HepG2 (cell line): ENCODE measurements around the gene TTC23. TPM values are rescaled to one million over a fixed set of nuclear protein-coding genes. Genes with fewer than 3 reads are reported as not detected.

Experiments used
- ATAC-seq: fragments of 200-7000 bp; cut with Tn5 transposase; 3 replicates; pipeline ENCODE4 v1.9.1; 2020; ENCODE audit warnings: mild to moderate bottlenecking, moderate library complexity
- BruUV-seq: library from RNA; stranded (reverse); fragments of 400-500 nt; replicated peaks from 2 replicates; lab custom pipeline; 2021; lab: Mats Ljungman, UMichigan
- CTCF ChIA-PET: fragments of 300-600 bp; formaldehyde crosslinking; extraction: SDS; loops from one replicate; lab custom pipeline; 2021; ENCODE audit warnings: low total read pairs, inconsistent platforms, low intra/inter-chr PET ratio; lab: Yijun Ruan, JAX
- POLR2A ChIA-PET: fragments of 350-600 bp; sonication (Branson Sonifier 250); formaldehyde crosslinking; loops from one replicate; lab custom pipeline; 2020; ENCODE audit warnings: antibody characterized with exemption, inconsistent platforms; lab: Yijun Ruan, JAX
- DNase-seq: peaks from one replicate; pipeline ENCODE4 v3.0.0-alpha.2; 2015; ENCODE audit warnings: low spot score
- FAIRE-seq: peaks from 3 replicates; lab custom pipeline; 2011; peaks lifted over from hg19 to GRCh38; lab: Jason Lieb, UNC
- H2AFZ ChIP-seq: one replicate; pipeline ENCODE4 v1.6.1; 2011; ENCODE audit warnings: low read length, inconsistent platforms
- H3K27ac ChIP-seq: fragments of 300-600 bp; 3 replicates; pipeline ENCODE4 v1.8.0; 2011; ENCODE audit warnings: mixed run types, mild to moderate bottlenecking, mixed read lengths, low read length, inconsistent platforms; ENCODE audit not compliant: insufficient read depth; ENCODE audit errors: extremely low read length
- H3K27me3 ChIP-seq, 2 experiments: fragments of 200-600 bp in 1 of 2; 2 replicates in 1 of 2; 3 replicates in 1 of 2; pipeline versions ENCODE4 v1.6.0 to v1.8.0; 2011; ENCODE audit warnings: low read length in 2 of 2, mild to moderate bottlenecking in 2 of 2, moderate library complexity in 2 of 2, inconsistent platforms in 1 of 2; ENCODE audit not compliant: insufficient read depth in 2 of 2, control insufficient read depth in 1 of 2
- H3K36me3 ChIP-seq, 2 experiments: fragments of 200-600 bp in 1 of 2; replicated peaks in 1 of 2; 2 replicates in 1 of 2; 3 replicates in 1 of 2; pipeline versions ENCODE4 v1.5.1 to v1.8.0; 2011; ENCODE audit warnings: low read length in 2 of 2, inconsistent platforms in 1 of 2; ENCODE audit not compliant: insufficient read depth in 2 of 2, control insufficient read depth in 1 of 2
- H3K4me1 ChIP-seq: 2 replicates; pipeline ENCODE4 v1.5.1; 2012; ENCODE audit warnings: low read length, inconsistent platforms; ENCODE audit not compliant: insufficient read depth
- H3K4me2 ChIP-seq: 2 replicates; pipeline ENCODE4 v1.6.0; 2011; ENCODE audit warnings: low read depth, low read length, inconsistent platforms
- H3K4me3 ChIP-seq, 3 experiments: fragments of 200-600 bp in 1 of 3; sonication (generic), shearing (Covaris generic) in 1 of 3; replicated peaks in 1 of 3; 2 replicates each; pipeline ENCODE4 v1.5.1; 2011 to 2016; ENCODE audit warnings: low read length in 3 of 3, inconsistent platforms in 2 of 3, low read depth in 2 of 3, mild to moderate bottlenecking in 2 of 3, control low read depth in 1 of 3, mixed read lengths in 1 of 3; ENCODE audit not compliant: insufficient read depth in 1 of 3
- H3K79me2 ChIP-seq: one replicate; pipeline ENCODE4 v1.6.1; 2011; ENCODE audit warnings: low read length, inconsistent platforms; ENCODE audit not compliant: insufficient read depth
- H3K9ac ChIP-seq: 2 replicates; pipeline ENCODE4 v1.6.0; 2011; ENCODE audit warnings: mild to moderate bottlenecking, low read depth, low read length, inconsistent platforms; ENCODE audit not compliant: insufficient read depth
- H3K9me3 ChIP-seq: 2 replicates; pipeline ENCODE4 v1.5.1; 2012; ENCODE audit warnings: mild to moderate bottlenecking, low read length
- H4K20me1 ChIP-seq: 2 replicates; pipeline ENCODE4 v1.6.0; 2011; ENCODE audit warnings: inconsistent platforms, mild to moderate bottlenecking, low read length, moderate library complexity; ENCODE audit not compliant: insufficient read depth
- RXRB ChIP-seq: IDR thresholded peaks from 2 replicates; pipeline ENCODE4 v1.6.1; 2016; ENCODE audit warnings: borderline replicate concordance, missing genetic modification reagents, missing compliant biosample characterization
- ZNF749 ChIP-seq: sonication (generic); formaldehyde crosslinking; IDR thresholded peaks from 2 replicates; pipeline ENCODE4 v1.8.0; 2022; ENCODE audit warnings: mild to moderate bottlenecking, missing genetic modification reagents, moderate library complexity, borderline replicate concordance
- WGBS: methylation state at CpG from one replicate; pipeline ENCODE4 v1.1.6; 2017; ENCODE audit warnings: low lambda C conversion rate; 5-methylcytosine and 5-hydroxymethylcytosine counted together
- in situ Hi-C: cut with HindIII; loops from 2 replicates; pipeline ENCODE4 v1.10.0; 2017; ENCODE audit warnings: low pct_unique_long_range_greater_than_20kb; ENCODE audit not compliant: extremely low pct_ligation_motif_present
- intact Hi-C: fragments of 100-400 bp; cut with micrococcal nuclease; formaldehyde crosslinking; loops from one replicate; pipeline ENCODE4 v1.10.0; 2022; ENCODE audit not compliant: unreplicated experiment
- polyA plus RNA-seq, 8 experiments: library from polyadenylated mRNA; depleted of rRNA in 3 of 8; stranded (reverse) in 7 of 8; unstranded in 1 of 8; fragments of >200 nt; fragmentation: Illumina TruSeq in 4 of 8; extraction: Trizol in 4 of 8; gene quantifications; 2 replicates each; pipeline versions ENCODE4 v1.2.1 to v1.2.3, GENCODE V29; 2011 to 2016; ENCODE audit warnings: low read depth in 4 of 8, missing spikeins in 1 of 8, mixed read lengths in 1 of 8; ENCODE audit not compliant: insufficient read depth in 1 of 8
- total RNA-seq, 5 experiments: library from RNA; depleted of rRNA; stranded (reverse); fragments of >200 nt; fragmentation: Illumina TruSeq; extraction: Trizol; gene quantifications; 2 replicates each; pipeline ENCODE4 v1.2.3, GENCODE V29; 2016; ENCODE audit warnings: low read depth in 1 of 5
- TF ChIP-seq, protein P1 (sequence below): sonication (generic); formaldehyde crosslinking; IDR thresholded peaks from 2 replicates; pipeline ENCODE4 v1.5.0; 2020; ENCODE audit warnings: missing genetic modification reagents
- TF ChIP-seq, protein P2 (sequence below): IDR thresholded peaks from 2 replicates; pipeline ENCODE4 v1.6.1; 2018; ENCODE audit warnings: missing genetic modification reagents
- TF ChIP-seq, protein P3 (sequence below): IDR thresholded peaks from 2 replicates; pipeline ENCODE4 v1.6.1; 2016
- TF ChIP-seq, protein P4 (sequence below): sonication (generic); formaldehyde crosslinking; IDR thresholded peaks from one replicate; pipeline ENCODE4 v1.5.1; 2020; ENCODE audit warnings: mild to moderate bottlenecking, missing genetic modification reagents; ENCODE audit errors: not compliant biosample characterization
- TF ChIP-seq, protein P5 (sequence below): sonication (generic); formaldehyde crosslinking; IDR thresholded peaks from 2 replicates; pipeline ENCODE4 v1.4.0; 2020; ENCODE audit warnings: mild to moderate bottlenecking, missing genetic modification reagents

The TTC23 gene
- total and polyA plus RNA-seq, 2 of the 13 experiments (the other 11 are each of a cell fraction or from before 2014, with no cell fraction given) = 1.6 to 11.7 TPM

DNA sequence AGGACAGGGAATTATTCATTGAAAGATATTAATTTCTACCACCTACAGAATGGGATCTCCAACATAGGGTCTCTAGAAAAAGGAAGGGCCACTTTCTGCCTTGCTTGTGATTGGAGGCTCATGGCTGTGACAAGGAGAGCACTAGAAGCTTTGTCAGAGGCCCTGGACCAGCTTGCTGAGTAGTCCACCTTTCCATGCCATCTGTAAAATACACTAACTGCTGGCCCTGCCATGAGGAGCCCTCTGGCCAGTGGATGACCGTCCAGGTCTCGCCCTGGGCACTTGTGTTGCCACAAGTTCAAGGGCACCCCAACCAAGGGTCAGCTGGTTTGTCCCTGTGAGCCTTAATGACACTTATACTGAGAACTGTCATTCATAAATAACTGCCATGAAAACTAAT is 146.1 kb downstream of the TTC23 start (continued):
- TF ChIP-seq, protein P1, sequence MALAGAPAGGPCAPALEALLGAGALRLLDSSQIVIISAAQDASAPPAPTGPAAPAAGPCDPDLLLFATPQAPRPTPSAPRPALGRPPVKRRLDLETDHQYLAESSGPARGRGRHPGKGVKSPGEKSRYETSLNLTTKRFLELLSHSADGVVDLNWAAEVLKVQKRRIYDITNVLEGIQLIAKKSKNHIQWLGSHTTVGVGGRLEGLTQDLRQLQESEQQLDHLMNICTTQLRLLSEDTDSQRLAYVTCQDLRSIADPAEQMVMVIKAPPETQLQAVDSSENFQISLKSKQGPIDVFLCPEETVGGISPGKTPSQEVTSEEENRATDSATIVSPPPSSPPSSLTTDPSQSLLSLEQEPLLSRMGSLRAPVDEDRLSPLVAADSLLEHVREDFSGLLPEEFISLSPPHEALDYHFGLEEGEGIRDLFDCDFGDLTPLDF (CRISPR knock-in tag) = no peak
- TF ChIP-seq, protein P2, sequence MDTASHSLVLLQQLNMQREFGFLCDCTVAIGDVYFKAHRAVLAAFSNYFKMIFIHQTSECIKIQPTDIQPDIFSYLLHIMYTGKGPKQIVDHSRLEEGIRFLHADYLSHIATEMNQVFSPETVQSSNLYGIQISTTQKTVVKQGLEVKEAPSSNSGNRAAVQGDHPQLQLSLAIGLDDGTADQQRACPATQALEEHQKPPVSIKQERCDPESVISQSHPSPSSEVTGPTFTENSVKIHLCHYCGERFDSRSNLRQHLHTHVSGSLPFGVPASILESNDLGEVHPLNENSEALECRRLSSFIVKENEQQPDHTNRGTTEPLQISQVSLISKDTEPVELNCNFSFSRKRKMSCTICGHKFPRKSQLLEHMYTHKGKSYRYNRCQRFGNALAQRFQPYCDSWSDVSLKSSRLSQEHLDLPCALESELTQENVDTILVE = no peak
- TF ChIP-seq, protein P3, sequence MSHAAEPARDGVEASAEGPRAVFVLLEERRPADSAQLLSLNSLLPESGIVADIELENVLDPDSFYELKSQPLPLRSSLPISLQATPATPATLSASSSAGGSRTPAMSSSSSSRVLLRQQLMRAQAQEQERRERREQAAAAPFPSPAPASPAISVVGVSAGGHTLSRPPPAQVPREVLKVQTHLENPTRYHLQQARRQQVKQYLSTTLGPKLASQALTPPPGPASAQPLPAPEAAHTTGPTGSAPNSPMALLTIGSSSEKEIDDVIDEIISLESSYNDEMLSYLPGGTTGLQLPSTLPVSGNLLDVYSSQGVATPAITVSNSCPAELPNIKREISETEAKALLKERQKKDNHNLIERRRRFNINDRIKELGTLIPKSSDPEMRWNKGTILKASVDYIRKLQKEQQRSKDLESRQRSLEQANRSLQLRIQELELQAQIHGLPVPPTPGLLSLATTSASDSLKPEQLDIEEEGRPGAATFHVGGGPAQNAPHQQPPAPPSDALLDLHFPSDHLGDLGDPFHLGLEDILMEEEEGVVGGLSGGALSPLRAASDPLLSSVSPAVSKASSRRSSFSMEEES (CRISPR knock-in tag) = no peak

DNA sequence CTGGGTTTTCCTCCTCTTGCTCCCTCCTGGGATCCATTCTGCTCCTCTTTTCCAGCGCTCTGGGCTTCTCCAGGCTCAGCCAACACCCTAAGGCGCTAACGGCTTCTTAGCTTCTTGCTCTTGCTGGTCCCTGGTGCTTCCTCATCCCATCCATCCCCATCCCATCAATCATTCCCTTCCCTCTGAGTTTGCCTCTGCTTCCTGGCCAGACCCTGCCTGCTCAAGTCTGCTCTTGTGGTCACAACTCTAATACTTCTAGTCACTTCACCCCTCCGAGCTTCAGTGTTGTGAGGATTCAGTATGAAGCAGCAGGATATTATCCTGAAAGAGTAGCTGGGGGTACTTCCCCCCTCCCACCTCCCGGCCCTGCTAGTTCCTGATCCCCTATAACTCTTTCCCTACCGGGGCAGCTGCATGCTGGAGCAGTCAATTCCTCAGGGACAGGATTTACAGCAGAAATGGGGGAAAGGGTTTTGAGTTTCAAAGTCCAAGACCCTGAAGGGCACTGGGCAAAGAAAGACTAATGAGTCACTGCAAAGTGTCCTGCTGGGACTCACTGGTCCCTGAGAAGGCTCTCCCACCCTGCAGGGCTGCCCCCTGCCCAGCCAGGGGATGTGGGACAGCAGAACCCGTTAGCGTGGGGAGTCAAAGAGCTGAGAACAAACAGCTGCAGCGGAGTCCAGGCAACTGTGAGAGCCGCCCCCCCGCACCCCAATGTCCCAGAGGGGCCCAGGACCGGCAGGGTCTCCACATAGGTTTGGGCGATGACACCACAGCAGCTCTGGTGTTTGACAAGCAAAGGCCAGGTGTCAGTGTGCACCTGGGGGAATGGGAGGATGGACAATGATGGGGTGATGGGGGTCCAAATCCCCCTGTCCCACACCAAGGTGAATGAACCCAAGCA is 146.8 kb downstream of the TTC23 start:
- intact Hi-C loops = no loop called here
- WGBS = 22% methylated on average over 11 of the region's 13 CpGs
- CTCF ChIA-PET = no interaction called here
- TF ChIP-seq, protein P4, sequence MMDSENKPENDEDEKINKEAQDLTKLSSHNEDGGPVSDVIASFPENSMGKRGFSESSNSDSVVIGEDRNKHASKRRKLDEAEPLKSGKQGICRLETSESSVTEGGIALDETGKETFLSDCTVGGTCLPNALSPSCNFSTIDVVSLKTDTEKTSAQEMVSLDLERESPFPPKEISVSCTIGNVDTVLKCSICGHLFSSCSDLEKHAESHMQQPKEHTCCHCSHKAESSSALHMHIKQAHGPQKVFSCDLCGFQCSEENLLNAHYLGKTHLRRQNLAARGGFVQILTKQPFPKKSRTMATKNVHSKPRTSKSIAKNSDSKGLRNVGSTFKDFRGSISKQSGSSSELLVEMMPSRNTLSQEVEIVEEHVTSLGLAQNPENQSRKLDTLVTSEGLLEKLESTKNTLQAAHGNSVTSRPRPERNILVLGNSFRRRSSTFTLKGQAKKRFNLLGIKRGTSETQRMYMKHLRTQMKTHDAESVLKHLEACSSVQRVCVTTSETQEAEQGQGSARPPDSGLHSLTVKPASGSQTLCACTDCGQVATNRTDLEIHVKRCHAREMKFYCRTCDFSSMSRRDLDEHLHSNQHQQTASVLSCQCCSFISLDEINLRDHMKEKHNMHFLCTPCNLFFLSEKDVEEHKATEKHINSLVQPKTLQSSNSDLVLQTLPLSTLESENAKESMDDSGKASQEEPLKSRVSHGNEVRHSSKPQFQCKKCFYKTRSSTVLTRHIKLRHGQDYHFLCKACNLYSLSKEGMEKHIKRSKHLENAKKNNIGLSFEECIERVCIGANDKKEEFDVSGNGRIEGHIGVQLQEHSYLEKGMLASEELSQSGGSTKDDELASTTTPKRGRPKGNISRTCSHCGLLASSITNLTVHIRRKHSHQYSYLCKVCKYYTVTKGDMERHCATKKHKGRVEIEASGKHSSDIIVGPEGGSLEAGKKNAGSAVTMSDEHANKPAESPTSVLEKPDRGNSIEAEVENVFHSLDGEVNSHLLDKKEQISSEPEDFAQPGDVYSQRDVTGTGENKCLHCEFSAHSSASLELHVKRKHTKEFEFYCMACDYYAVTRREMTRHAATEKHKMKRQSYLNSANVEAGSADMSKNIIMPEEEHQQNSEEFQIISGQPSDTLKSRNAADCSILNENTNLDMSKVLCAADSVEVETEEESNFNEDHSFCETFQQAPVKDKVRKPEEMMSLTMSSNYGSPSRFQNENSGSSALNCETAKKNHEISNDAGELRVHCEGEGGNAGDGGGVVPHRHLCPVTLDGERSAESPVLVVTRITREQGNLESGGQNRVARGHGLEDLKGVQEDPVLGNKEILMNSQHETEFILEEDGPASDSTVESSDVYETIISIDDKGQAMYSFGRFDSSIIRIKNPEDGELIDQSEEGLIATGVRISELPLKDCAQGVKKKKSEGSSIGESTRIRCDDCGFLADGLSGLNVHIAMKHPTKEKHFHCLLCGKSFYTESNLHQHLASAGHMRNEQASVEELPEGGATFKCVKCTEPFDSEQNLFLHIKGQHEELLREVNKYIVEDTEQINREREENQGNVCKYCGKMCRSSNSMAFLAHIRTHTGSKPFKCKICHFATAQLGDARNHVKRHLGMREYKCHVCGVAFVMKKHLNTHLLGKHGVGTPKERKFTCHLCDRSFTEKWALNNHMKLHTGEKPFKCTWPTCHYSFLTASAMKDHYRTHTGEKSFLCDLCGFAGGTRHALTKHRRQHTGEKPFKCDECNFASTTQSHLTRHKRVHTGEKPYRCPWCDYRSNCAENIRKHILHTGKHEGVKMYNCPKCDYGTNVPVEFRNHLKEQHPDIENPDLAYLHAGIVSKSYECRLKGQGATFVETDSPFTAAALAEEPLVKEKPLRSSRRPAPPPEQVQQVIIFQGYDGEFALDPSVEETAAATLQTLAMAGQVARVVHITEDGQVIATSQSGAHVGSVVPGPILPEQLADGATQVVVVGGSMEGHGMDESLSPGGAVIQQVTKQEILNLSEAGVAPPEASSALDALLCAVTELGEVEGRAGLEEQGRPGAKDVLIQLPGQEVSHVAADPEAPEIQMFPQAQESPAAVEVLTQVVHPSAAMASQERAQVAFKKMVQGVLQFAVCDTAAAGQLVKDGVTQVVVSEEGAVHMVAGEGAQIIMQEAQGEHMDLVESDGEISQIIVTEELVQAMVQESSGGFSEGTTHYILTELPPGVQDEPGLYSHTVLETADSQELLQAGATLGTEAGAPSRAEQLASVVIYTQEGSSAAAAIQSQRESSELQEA (CRISPR knock-in tag) = no peak
- TF ChIP-seq, protein P5, sequence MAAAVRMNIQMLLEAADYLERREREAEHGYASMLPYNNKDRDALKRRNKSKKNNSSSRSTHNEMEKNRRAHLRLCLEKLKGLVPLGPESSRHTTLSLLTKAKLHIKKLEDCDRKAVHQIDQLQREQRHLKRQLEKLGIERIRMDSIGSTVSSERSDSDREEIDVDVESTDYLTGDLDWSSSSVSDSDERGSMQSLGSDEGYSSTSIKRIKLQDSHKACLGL (CRISPR knock-in tag) = no peak
- TF ChIP-seq ZNF749 (CRISPR knock-in tag) = no peak
- peak; percentile 37; the same call in 1 of the 2 replicates for TF ChIP-seq RXRB (CRISPR knock-in tag)

More for the DNA sequence above, 146.8 kb downstream of the TTC23 start:
- FAIRE-seq (no peak), DNase-seq (no peak), ATAC-seq (no peak)
- Histone ChIP-seq H2AFZ (no peak overlapping the region), H3K4me1 (peaks cover 27% of the 10 kb centered on the region), H3K36me3 (no peaks in the 10 kb centered on the region), H3K27me3 (peaks cover 14 to 41% of the 10 kb centered on the region in 2 experiments), H3K9ac (no peak overlapping the region), H3K27ac (no peak overlapping the region), H3K9me3 (no peaks in the 10 kb centered on the region), H3K4me3 (no peak overlapping the region), H4K20me1 (no peaks in the 10 kb centered on the region), H3K79me2 (no peaks in the 10 kb centered on the region), H3K4me2 (no peak overlapping the region)
- in situ Hi-C loops = loop anchor here (5.0 kb wide), 1 partner anchor 110 kb away; no protein-coding TSS in a partner anchor
- POLR2A ChIA-PET = no interaction called here
- BruUV-seq = no TSS peak
